ENCODE data around the gene ANKFY1.
A peak's percentile ranks its signal among the peaks of the same experiment; 100 is the strongest.
"Not testable (repeated sequence)": the region's sequence is repeated elsewhere in the genome, so short reads cannot be mapped to it uniquely, and the experiment has no call there.

ANKFY1 gene

GRCh38 chr17:4258867-4259266, 4.9 kb downstream of the ANKFY1 start:
- H3K4me3 ChIP-seq (ENCODE audit: low read depth, low read length), result no peak overlapping the region

DNA sequence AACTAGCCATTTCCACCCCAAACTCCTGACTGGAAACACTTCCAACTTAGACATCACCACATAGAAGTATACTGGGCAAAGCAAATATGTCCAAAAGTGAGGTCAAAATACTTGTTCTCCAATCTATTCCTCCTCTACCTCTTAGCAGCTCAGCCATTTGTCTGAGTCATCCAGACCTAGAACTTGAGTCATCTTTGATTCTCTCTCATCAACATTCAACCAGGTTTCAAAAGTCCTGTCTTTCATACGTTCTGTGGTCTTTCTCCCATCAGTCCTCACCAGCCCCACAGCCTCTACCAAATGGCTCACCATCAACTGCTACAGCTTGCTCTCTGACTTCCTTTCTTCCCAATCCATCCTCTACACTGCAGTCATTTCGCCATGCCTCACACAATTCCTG, 6.8 kb downstream of the ANKFY1 start:
- TF ChIP-seq, protein P1, sequence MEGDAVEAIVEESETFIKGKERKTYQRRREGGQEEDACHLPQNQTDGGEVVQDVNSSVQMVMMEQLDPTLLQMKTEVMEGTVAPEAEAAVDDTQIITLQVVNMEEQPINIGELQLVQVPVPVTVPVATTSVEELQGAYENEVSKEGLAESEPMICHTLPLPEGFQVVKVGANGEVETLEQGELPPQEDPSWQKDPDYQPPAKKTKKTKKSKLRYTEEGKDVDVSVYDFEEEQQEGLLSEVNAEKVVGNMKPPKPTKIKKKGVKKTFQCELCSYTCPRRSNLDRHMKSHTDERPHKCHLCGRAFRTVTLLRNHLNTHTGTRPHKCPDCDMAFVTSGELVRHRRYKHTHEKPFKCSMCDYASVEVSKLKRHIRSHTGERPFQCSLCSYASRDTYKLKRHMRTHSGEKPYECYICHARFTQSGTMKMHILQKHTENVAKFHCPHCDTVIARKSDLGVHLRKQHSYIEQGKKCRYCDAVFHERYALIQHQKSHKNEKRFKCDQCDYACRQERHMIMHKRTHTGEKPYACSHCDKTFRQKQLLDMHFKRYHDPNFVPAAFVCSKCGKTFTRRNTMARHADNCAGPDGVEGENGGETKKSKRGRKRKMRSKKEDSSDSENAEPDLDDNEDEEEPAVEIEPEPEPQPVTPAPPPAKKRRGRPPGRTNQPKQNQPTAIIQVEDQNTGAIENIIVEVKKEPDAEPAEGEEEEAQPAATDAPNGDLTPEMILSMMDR (IDR thresholded peaks at IDR 0.05; ENCODE audit: low read depth, low read length), result no peak
- H3K4me3 ChIP-seq (ENCODE audit: low read depth, low read length), result no peak overlapping the region

More at GRCh38 chr17:4258867-4259266, 4.9 kb downstream of the ANKFY1 start:
- TF ChIP-seq, protein P1 (IDR thresholded peaks at IDR 0.05; ENCODE audit: low read depth, low read length), result no peak

DNA sequence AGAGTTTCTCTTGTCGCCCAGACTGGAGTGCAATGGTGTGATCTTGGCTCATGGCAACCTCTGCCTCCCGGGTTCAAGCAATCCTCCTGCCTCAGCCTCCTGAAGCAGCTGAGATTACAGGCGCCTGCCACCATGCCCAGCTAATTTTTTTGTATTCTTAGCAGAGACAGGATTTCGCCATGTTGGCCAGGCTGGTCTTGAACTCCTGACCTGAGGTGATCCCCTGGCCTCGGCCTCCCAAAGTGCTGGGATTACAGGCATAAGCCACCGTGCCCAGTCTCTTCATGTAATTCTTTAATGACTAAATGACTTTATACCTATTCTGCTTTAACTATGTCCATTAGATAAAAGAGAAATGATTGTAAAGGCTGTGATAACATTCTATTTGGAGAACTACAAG, 8.5 kb downstream of the ANKFY1 start:
- H3K4me3 ChIP-seq (ENCODE audit: low read depth, low read length), result not testable (repeated sequence)

- TF ChIP-seq, protein P1 (IDR thresholded peaks at IDR 0.05; ENCODE audit: low read depth, low read length), result no peak
- H3K4me3 ChIP-seq (ENCODE audit: low read depth, low read length), result no peak overlapping the region
Measured at GRCh38 chr17:4250887-4251286, 12.9 kb downstream of the ANKFY1 start.

DNA sequence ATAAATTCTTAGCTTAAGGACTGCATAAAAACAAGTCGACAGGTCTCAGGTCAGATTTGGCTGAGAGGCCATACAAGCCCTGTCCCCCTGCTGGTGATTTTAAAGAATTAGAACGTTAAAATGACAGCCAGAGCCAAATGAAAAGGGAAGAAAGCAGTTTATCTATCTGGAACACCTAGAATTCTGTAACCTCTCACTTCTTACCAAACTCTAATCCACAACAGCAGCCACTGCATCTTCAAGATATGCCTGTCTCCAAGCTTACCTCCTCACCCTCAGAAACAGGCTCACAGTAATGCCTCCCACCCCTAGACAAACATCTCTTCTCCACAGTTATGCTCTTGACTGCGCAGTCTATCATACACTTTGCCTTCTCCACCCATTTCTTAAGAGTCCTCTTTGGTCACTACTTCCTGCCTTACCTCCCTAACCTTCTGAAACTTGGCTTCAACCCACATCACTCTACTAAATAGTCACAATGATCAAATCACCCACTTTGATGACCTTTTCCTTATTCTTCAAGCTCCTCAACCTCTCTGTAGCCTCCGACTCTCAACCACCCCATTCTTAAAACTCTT, 14.2 kb downstream of the ANKFY1 start:
- H3K4me3 ChIP-seq (ENCODE audit: low read depth, low read length), result no peak overlapping the region
- TF ChIP-seq, protein P1 (IDR thresholded peaks at IDR 0.05; ENCODE audit: low read depth, low read length), result peak; percentile 58

GRCh38 chr17:4248504-4249277, 15.1 kb downstream of the ANKFY1 start:
- TF ChIP-seq, protein P1 (IDR thresholded peaks at IDR 0.05; ENCODE audit: low read depth, low read length), result no peak
- H3K4me3 ChIP-seq (ENCODE audit: low read depth, low read length), result no peak overlapping the region

GRCh38 chr17:4247971-4248388, 15.8 kb downstream of the ANKFY1 start:
- TF ChIP-seq, protein P1 (IDR thresholded peaks at IDR 0.05; ENCODE audit: low read depth, low read length), result no peak
- H3K4me3 ChIP-seq (ENCODE audit: low read depth, low read length), result no peak overlapping the region

Measured in WI38 (cell line).